ENCODE results near the gene LMO7.
"Not testable (repeated sequence)": the region's sequence is repeated elsewhere in the genome, so short reads cannot be mapped to it uniquely, and the experiment has no call there.

LMO7 gene

DNA sequence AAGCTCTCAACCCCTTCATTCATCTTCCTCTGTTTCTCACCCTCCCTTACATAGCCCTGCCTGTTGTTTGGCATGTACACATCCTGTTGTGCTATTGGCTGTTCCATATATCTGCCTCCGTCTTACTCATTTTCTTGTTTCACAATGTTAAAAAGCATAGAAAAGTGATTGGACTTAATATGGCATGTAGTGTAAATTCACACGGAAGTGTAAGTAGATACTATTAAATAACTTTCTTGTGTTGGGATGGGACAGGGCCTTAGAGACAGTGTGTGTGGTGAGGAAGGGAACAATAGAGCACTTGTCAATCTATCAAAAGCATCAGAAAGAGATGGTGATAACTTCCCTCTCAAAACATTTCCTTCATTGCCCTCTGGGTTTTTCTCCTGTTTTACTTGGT, 12.3 kb downstream of the LMO7 start:
- DNase-seq = no peak

- no peak for DNase-seq
These were observed 14.9 kb downstream of the LMO7 start for GRCh38 chr13:75651013-75651412.

- no peak for DNase-seq
These were observed 16.6 kb downstream of the LMO7 start for GRCh38 chr13:75652726-75653125.

GRCh38 chr13:75656425-75656989, 20.4 kb downstream of the LMO7 start:
- DNase-seq = no peak

GRCh38 chr13:75657111-75657510, 21.0 kb downstream of the LMO7 start:
- no peak for DNase-seq

DNA sequence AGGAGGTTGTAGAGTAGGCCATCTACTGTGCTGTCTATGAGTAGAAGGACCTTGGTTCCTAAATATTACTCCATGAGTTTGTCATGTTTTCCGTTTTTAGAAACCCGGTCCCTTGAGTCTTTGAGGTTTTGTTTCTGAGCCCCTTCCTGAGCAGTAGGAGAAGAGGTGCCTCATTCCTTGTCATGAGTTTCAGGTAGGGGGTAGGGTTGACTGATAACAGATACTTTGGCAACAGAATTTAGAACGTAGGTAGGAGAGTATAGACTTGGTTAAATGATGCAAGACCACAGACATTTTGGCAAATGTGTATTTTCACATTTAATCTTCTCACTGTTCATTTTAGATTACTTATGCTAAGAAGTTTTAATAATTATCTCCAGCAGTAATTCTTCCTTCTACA, 24.6 kb downstream of the LMO7 start:
- DNase-seq = no peak

GRCh38 chr13:75661443-75661842, 25.3 kb downstream of the LMO7 start:
- no peak for DNase-seq

DNA sequence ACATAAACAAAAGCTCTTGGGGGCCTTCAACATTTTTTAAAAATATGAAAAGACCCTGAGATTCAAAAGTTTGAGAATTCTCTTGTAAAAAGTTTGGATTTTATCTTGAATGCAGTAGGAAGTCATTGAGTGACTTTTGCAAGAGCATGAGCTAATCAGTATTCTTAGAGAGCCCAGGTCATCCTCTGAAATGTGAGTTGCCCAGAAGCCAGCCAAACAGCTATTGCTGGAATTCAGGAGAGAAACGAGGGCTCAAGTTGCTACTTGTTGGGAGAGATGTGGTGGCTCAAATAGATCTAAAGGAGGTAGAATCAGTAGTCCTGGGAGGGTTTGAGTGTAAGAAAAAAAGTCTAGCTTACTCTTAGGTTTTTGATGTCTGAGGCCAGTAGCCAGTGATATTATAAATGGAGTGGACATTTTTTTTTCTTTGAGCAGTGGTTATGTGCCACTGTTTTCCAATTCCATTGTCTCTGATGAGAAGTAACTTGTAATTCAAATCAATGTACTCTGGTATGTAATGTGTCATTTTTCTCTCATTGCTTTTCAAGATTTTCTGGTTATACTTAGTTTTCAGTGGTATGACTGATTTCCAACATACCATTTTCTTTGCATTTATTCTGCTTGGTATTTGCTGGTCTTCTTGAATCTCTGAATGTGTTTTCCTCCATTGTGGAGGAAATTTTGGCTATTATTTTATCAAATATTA, 30.7 kb downstream of the LMO7 start:
- no peak for DNase-seq

- no peak for DNase-seq
These were observed 33.6 kb downstream of the LMO7 start for GRCh38 chr13:75669706-75670105.

DNA sequence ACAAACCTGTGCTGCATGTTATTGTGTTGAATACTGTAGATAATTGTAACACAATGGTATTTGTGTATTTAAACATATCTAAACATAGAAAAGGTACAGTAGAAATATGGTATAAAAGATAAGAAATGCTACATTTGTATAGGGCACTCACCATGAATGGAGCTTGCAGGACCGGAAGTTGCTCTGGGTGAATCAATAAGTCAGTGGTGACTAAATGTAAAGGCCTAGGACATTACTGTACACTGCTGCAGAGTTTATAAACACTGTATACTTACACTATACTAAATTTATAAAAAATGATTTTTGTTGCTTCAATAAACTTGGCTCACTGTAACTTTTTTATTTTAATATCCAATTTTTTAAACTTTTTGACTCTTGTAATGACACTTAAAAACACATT, 34.4 kb downstream of the LMO7 start:
- no peak for DNase-seq

GRCh38 chr13:75675421-75675820, 39.3 kb downstream of the LMO7 start:
- DNase-seq = no peak

GRCh38 chr13:75679459-75679858, 43.3 kb downstream of the LMO7 start:
- DNase-seq = no peak

DNA sequence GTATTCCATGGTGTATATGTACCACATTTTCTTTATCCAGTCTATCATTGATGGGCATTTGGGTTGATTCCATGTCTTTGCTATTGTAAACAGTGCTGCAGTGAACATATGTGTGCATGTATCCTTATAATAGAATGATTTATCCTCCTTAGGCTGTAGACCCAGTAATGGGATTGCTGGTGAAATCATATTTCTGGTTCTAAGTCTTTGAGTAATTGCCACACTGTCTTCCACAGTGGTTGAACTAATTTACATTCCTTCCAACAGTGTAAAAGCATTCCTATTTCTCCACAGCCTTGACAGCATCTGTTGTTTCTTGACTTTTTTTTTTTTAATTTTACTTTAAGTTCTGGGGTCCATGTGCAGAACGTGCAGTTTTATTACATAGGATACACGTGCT, 44.1 kb downstream of the LMO7 start:
- not testable (repeated sequence) for DNase-seq

- no peak for DNase-seq
These were observed 46.2 kb downstream of the LMO7 start for GRCh38 chr13:75682326-75682725.

GRCh38 chr13:75685239-75685697, 49.1 kb downstream of the LMO7 start:
- DNase-seq = no peak

DNA sequence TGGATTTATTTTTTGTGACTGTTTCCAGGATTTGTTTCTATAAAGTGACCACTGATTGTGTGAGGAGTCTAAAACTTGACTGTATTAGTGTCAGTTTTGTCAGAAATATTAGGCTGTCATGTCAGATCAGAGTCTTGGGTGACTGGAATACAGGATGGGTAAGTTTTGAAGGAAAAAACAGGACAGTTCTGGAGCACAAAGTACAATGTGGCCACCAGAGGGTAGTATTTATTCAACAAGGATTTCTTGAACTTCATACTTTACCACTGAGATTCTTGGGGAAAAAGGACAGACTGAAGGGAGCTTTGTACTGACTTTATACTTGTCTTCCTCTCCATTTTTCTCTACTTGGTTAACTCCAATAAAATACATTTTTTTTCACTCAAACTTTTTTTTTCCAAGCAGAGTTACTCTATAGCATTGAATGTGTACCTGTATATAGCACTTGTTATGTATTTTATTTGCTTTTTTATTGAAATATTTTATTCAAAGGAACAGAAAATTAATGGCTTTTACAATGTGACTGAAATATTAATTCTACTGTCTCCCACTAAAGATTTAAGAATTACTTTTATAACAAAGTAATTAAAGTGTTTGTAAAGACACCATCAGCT, 51.1 kb downstream of the LMO7 start:
- no peak for DNase-seq

GRCh38 chr13:75689686-75690085, 53.6 kb downstream of the LMO7 start:
- DNase-seq = no peak

DNA sequence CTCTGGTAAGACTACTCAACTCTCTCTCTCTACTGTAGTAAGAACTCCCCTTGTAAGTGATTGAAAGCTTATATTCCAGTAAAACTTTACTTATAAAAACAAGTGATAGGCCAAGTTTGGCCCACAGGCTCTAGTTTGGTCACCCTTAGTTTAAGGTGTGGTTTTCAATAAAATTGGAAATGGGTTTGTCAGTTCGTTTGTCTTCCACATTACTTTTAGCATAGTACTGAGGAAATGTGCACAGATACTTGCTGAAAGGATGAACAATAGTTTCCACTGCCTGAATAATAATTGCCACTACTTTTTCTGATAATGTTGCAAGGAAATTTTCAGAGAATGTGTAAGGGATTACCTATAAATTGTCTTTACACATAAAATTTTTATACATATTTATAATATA, 54.5 kb downstream of the LMO7 start:
- no peak for DNase-seq

DNA sequence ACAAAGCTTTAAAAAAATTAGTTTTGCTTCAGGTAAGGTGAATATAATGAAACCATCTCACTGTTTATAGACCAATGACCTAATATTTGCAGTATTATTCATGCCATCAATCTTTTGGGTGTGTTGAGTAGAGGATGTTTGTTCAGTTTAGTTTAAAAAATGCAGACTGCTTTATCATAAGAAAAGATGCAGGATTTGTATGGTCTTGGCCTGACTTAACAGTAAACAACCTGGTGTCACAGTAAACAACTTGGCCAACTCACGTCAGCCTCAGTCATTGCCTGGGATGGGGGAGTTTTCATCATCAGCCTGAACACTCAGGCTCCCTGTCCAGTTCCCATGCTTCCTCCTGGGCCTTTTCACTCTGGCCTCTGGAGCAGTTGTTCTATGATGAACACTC, 55.1 kb downstream of the LMO7 start:
- no peak for DNase-seq

- no peak for DNase-seq
These were observed 57.1 kb downstream of the LMO7 start for GRCh38 chr13:75693227-75693626.

DNA sequence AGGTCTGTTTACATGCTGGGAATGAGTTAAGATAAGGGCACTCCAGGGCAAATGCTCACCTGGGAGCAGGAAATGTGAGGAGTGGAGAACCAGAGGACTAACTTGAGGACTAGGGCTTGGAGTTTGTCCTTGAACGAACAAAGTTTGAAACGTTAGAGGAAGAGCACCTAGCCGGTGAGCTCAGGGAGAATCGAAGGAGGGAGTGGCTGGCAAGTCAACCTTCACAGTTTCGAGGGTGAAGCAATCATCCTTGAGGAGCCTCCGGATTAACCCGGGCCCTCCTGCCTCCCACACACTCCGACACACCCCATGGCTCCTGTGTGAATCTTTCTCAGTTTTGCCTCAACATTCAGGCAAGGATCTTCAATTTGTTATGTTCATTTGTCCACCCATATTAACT, 58.6 kb downstream of the LMO7 start:
- DNase-seq = no peak

DNA sequence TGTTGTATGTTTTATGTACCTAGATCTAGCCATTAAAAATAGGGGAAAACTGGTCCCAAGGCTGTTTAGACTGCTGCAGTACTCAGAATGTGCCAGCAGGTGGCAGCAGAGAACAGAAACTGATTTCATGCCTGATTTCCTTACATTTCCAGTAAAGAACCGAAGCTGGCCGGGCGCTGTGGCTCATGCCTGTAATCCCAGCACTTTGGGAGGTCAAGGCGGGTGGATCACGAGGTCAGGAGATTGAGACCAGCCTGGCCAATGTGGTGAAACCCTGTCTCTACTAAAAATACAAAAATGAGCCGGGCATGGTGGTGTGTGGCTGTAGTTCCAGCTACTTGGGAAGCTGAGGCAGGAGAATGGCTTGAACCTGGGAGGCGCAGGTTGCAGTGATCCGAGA, 59.8 kb downstream of the LMO7 start:
- peak; percentile 79 for DNase-seq

GRCh38 chr13:75699062-75699461, 62.9 kb downstream of the LMO7 start:
- no peak for DNase-seq

GRCh38 chr13:75699717-75700116, 63.6 kb downstream of the LMO7 start:
- not testable (repeated sequence) for DNase-seq

DNA sequence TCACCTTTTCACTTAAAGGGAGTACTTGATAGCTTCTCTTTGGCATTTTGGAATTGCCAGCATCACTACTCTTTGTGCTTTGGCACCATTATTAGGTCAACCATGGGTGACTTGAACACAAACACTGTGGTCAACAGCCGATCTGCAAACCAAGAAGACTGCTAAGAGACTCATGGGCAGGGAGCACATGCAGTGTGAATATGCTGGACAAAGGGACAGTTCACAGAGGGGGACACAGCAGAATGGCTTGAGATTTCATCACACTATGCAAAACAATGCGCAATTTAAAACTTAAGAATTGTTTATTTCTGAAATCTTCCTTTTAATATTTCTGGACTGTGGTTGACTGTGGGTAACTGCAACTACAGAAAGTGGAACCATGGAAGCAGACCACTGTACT, 64.4 kb downstream of the LMO7 start:
- DNase-seq = no peak
